ENCODE measurements around the gene ARSJ.

The ARSJ gene

GRCh38 chr4:113873508-113873907 is 105.9 kb downstream of the ARSJ start:
- CTCF ChIA-PET = interaction anchor here (0.6 kb wide), 1 partner anchor 17 kb away, joined by 3 read pairs; no protein-coding TSS in a partner anchor
- TF ChIP-seq CTCF (conservative IDR thresholded peaks at IDR 0.05; ENCODE audit: low read depth) = no peak
- H3K27ac ChIP-seq = no peak overlapping the region
- POLR2A ChIA-PET (ENCODE audit: low non-redundant PET) = no interaction called here
- no peak for DNase-seq (ENCODE audit: low spot score)

- TF ChIP-seq CTCF (conservative IDR thresholded peaks at IDR 0.05; ENCODE audit: low read depth) = no peak
- no peak overlapping the region for H3K27ac ChIP-seq
- ChIA-PET POLR2A (ENCODE audit: low non-redundant PET) (no interaction called here), CTCF (interaction anchor here (0.6 kb wide), 1 partner anchor 18 kb away, joined by 3 read pairs; no protein-coding TSS in a partner anchor)
- DNase-seq (ENCODE audit: low spot score) = no peak
These were observed 106.8 kb downstream of the ARSJ start for GRCh38 chr4:113872426-113873260.

- ChIA-PET POLR2A (ENCODE audit: low non-redundant PET) (no interaction called here), CTCF (no interaction called here)
- DNase-seq (ENCODE audit: low spot score) = no peak
- no peak for TF ChIP-seq CTCF (conservative IDR thresholded peaks at IDR 0.05; ENCODE audit: low read depth)
- no peak overlapping the region for H3K27ac ChIP-seq
These were observed 108.4 kb downstream of the ARSJ start for GRCh38 chr4:113871080-113871479.

- H3K27ac ChIP-seq = no peak overlapping the region
- ChIA-PET POLR2A (ENCODE audit: low non-redundant PET) (no interaction called here), CTCF (no interaction called here)
- TF ChIP-seq CTCF (conservative IDR thresholded peaks at IDR 0.05; ENCODE audit: low read depth) = no peak
- DNase-seq (ENCODE audit: low spot score) = peak; percentile 14
These were observed 109.6 kb downstream of the ARSJ start for GRCh38 chr4:113869743-113870375.

GRCh38 chr4:113866611-113867010 is 112.8 kb downstream of the ARSJ start:
- TF ChIP-seq CTCF (conservative IDR thresholded peaks at IDR 0.05; ENCODE audit: low read depth) = no peak
- DNase-seq (ENCODE audit: low spot score) = no peak
- H3K27ac ChIP-seq = no peak overlapping the region
- ChIA-PET POLR2A (ENCODE audit: low non-redundant PET) (no interaction called here), CTCF (no interaction called here)

- no peak overlapping the region for H3K27ac ChIP-seq
- no peak for TF ChIP-seq CTCF (conservative IDR thresholded peaks at IDR 0.05; ENCODE audit: low read depth)
- ChIA-PET POLR2A (ENCODE audit: low non-redundant PET) (no interaction called here), CTCF (no interaction called here)
- no peak for DNase-seq (ENCODE audit: low spot score)
These were observed 120.5 kb downstream of the ARSJ start for GRCh38 chr4:113858924-113859323.
